ENCODE results near the gene OPTC.

The OPTC gene

DNA sequence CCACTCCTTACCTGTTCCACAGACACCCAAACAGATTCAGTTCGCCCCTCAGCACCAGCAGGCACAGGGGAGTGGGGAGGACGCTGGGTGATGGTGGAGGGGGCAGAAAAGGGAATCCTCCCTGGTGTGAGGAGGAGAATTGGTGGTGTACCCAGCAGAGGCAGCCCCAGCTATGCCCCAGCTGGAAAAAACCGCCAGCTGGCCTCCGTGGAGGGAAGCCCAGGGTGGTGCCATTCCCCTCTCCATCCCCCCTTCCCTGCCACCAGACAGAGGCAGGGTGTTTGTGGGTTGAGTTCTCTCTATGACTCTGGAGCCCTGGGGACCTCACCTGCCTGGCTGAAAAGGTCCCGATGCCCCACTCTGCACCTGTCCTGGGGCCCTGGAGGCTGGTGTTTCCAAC is 27.9 kb downstream of the OPTC start:
- H3K27ac Mint-ChIP-seq = no peak overlapping the region
- no peaks in the 10 kb centered on the region for H3K9me3 Mint-ChIP-seq
- no peaks in the 10 kb centered on the region for H3K4me1 Mint-ChIP-seq (ENCODE audit: low read depth)
- no peaks in the 10 kb centered on the region for H3K27me3 Mint-ChIP-seq (ENCODE audit: low read depth)
- no peaks in the 10 kb centered on the region for H3K36me3 Mint-ChIP-seq (ENCODE audit: low read depth)
- H3K4me3 Mint-ChIP-seq = no peak overlapping the region

DNA sequence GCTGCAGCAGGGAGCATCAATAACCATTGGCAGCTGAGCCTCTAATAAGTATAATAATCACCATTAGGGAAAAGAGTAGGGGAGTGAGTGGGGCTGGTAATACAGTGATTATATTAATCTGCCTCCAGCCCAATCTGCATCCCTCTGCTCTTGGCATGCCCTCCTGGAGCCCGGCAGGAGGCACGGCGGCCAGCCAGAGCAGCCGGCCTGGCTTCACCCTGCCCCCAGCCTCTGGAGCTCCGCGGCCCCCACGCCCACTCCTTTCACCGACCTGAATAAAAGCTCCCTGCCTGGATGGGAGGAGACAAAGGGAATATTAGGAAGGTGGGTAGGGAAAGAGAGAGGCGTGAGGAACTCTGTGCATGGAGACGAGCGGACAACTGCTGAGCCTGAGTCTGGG is 28.3 kb downstream of the OPTC start:
- no peaks in the 10 kb centered on the region for H3K27me3 Mint-ChIP-seq (ENCODE audit: low read depth)

DNA sequence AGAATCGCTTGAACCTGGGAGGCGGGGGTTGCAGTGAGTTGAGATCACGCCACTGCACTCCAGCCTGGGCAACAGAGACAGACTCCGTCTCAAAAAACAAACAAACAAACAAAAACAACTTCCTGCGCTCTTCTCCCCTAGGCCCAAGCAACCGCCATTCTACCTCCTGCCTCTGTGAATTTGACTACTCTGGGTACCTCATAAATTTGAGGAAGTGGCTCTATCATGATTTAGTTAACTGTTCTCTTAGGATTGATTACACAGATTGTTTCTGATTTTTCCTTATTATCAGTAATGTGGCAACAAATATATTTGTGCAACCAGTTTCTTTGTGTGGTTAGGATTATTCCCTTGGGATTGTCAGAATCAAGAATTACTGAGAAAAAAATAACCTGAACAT is 29.7 kb downstream of the OPTC start:
- no peaks in the 10 kb centered on the region for H3K27me3 Mint-ChIP-seq (ENCODE audit: low read depth)
- no peak overlapping the region for H3K27ac Mint-ChIP-seq
- H3K4me1 Mint-ChIP-seq (ENCODE audit: low read depth) = peaks cover 2% of the 10 kb centered on the region
- H3K4me3 Mint-ChIP-seq = no peak overlapping the region
- H3K36me3 Mint-ChIP-seq (ENCODE audit: low read depth) = no peaks in the 10 kb centered on the region
- no peaks in the 10 kb centered on the region for H3K9me3 Mint-ChIP-seq

More for the DNA sequence above, 28.3 kb downstream of the OPTC start:
- H3K36me3 Mint-ChIP-seq (ENCODE audit: low read depth) = no peaks in the 10 kb centered on the region
- no peaks in the 10 kb centered on the region for H3K9me3 Mint-ChIP-seq
- H3K27ac Mint-ChIP-seq = no peak overlapping the region
- H3K4me3 Mint-ChIP-seq = no peak overlapping the region
- H3K4me1 Mint-ChIP-seq (ENCODE audit: low read depth) = peaks cover 2% of the 10 kb centered on the region

DNA sequence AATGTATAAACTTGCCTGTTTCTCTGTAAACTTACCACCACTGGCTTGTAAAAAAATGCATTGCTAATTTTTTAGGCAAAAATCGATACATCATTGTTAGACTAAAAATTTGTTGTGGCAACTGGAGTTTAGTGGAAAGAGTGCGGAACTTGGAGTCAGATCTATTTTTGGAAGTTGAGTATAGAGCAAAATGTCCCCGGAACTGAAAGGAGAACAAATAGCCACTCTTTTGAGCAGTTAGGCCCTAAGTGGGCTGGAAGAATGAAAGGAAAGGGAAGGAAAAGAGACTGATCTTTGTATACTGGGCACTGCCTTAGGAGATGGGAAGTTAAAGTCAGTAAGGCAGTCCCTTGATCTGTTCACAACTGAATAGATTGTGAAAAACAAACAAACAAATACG is 30.2 kb downstream of the OPTC start:
- peaks cover 2% of the 10 kb centered on the region for H3K4me1 Mint-ChIP-seq (ENCODE audit: low read depth)
- no peaks in the 10 kb centered on the region for H3K27me3 Mint-ChIP-seq (ENCODE audit: low read depth)
- H3K36me3 Mint-ChIP-seq (ENCODE audit: low read depth) = no peaks in the 10 kb centered on the region
- H3K9me3 Mint-ChIP-seq = no peaks in the 10 kb centered on the region
- H3K4me3 Mint-ChIP-seq = no peak overlapping the region
- no peak overlapping the region for H3K27ac Mint-ChIP-seq

DNA sequence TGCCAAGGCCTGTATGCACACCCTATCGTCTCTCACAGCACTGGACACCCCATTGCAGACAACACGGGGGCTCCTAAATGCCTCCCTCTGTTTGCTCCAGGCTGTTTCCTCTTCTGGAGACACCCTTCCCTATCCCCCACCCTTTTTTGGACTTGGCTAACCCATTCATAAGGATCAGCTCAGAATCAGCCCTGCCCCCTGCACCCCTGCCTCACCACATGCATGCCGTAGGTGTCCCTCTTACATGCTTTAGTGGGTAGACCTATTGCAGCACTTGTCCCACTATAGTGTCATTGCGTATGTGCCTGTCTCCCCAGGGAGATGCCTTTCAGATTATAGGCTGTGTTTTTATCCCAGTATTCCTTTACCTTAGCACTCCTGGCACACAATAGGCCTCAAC is 30.9 kb downstream of the OPTC start:
- Mint-ChIP-seq H3K27me3 (ENCODE audit: low read depth) (no peaks in the 10 kb centered on the region), H3K9me3 (no peaks in the 10 kb centered on the region), H3K27ac (no peak overlapping the region), H3K4me3 (no peak overlapping the region), H3K36me3 (ENCODE audit: low read depth) (no peaks in the 10 kb centered on the region), H3K4me1 (ENCODE audit: low read depth) (peaks cover 4% of the 10 kb centered on the region)

DNA sequence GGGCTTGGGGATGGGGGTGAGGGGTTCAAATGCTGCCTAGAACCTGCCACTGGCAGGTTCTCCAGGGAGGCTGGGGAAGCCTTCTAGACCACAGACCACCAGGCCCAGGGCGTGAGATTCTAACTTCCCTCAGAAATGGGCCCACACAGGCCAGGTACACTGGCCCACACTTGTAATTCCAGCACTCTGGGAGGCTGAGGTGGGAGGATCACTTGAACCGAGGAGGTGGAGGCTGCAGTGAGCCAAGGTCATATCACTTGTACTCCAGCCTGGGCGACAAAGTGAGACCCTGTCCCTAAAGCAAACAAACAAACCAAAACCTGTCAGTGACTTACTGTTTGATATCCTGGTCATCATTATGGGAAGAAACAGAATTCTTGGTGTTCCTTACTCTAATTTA is 31.7 kb downstream of the OPTC start:
- Mint-ChIP-seq H3K9me3 (no peaks in the 10 kb centered on the region), H3K27ac (no peak overlapping the region), H3K27me3 (ENCODE audit: low read depth) (no peaks in the 10 kb centered on the region), H3K4me1 (ENCODE audit: low read depth) (peaks cover 4% of the 10 kb centered on the region), H3K4me3 (no peak overlapping the region), H3K36me3 (ENCODE audit: low read depth) (no peaks in the 10 kb centered on the region)

DNA sequence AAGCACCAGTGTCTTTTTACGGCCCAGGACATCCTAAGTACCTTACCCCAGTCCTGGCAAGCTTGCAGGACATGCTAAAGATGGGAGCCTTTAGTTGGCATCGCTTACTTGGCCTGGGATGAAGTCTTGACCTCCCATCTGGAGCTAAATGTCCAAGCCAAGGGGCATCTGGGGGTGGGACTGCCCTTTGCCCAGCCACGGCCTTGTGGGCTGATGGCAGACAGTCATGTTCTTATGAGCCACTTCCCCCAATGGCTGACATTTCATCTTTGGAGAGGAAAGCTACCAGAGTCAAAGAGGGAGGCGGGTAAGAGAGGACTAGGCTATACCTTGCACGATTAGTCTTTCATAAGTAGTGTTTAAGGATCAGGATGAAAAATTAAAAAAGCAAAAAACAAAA is 32.2 kb downstream of the OPTC start:
- no peak overlapping the region for H3K27ac Mint-ChIP-seq
- H3K4me1 Mint-ChIP-seq (ENCODE audit: low read depth) = peaks cover 4% of the 10 kb centered on the region
- no peak overlapping the region for H3K4me3 Mint-ChIP-seq
- H3K9me3 Mint-ChIP-seq = no peaks in the 10 kb centered on the region
- no peaks in the 10 kb centered on the region for H3K27me3 Mint-ChIP-seq (ENCODE audit: low read depth)
- no peaks in the 10 kb centered on the region for H3K36me3 Mint-ChIP-seq (ENCODE audit: low read depth)

DNA sequence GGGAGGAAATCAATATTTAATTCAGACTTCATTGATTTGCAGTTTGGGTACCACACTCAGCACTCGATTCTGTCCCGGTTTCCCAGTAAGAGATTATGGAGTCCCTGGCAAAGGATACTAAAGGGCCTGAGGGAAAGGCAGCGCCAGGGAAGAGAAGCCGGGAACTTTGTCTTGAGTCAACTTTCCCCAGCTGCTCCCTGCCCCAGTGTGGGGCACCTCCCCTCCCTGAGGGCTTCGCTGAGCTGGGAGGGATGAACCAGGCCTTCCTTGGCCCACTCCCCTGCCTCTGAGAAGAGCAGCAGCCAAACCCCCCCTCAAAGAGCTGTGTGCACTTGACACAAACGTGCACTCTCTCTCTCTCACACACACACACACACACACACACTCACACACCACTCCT is 32.6 kb downstream of the OPTC start:
- H3K27me3 Mint-ChIP-seq (ENCODE audit: low read depth) = no peaks in the 10 kb centered on the region
- H3K9me3 Mint-ChIP-seq = no peaks in the 10 kb centered on the region
- H3K4me3 Mint-ChIP-seq = no peak overlapping the region
- peaks cover 4% of the 10 kb centered on the region for H3K4me1 Mint-ChIP-seq (ENCODE audit: low read depth)
- H3K27ac Mint-ChIP-seq = no peak overlapping the region
- no peaks in the 10 kb centered on the region for H3K36me3 Mint-ChIP-seq (ENCODE audit: low read depth)

DNA sequence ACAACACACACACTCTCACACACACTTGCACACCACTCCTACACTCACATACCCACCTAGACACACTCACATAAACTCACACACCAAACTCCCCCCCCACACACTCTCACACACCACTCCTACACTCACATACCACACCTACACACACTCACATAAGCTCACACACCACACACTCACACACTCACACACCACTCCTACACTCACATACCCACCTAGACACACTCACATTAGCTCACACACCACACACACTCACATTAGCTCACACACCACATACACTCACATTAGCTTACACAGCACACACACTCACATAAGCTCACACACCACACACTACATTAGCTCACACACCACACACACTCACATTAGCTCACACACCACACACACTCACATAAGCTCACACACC is 33.1 kb downstream of the OPTC start:
- Mint-ChIP-seq H3K36me3 (ENCODE audit: low read depth) (no peaks in the 10 kb centered on the region), H3K27ac (no peak overlapping the region), H3K4me3 (no peak overlapping the region), H3K9me3 (no peaks in the 10 kb centered on the region), H3K4me1 (ENCODE audit: low read depth) (peaks cover 4% of the 10 kb centered on the region), H3K27me3 (ENCODE audit: low read depth) (no peaks in the 10 kb centered on the region)

DNA sequence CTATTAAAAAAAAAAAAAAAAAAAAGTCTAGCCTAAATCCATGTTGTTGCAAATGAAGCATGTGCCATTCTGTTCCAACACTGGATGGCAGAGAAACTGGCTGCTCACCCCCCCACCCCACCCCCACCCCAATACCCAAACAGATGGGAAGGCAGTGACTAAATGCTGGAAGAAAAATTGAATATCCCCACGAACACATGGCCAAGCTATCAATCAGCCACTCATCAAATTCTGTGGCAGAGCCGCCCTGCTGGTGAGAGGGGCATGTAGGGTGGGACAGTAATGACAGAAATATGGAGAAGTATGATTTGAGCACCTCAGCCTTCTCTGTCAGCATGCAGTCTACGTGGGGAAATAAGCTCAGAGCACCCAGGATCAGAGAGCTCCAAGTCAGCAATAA is 34.1 kb downstream of the OPTC start:
- no peaks in the 10 kb centered on the region for H3K27me3 Mint-ChIP-seq (ENCODE audit: low read depth)
- no peak overlapping the region for H3K4me3 Mint-ChIP-seq
- no peak overlapping the region for H3K27ac Mint-ChIP-seq
- peaks cover 4% of the 10 kb centered on the region for H3K4me1 Mint-ChIP-seq (ENCODE audit: low read depth)
- H3K36me3 Mint-ChIP-seq (ENCODE audit: low read depth) = no peaks in the 10 kb centered on the region
- no peaks in the 10 kb centered on the region for H3K9me3 Mint-ChIP-seq

DNA sequence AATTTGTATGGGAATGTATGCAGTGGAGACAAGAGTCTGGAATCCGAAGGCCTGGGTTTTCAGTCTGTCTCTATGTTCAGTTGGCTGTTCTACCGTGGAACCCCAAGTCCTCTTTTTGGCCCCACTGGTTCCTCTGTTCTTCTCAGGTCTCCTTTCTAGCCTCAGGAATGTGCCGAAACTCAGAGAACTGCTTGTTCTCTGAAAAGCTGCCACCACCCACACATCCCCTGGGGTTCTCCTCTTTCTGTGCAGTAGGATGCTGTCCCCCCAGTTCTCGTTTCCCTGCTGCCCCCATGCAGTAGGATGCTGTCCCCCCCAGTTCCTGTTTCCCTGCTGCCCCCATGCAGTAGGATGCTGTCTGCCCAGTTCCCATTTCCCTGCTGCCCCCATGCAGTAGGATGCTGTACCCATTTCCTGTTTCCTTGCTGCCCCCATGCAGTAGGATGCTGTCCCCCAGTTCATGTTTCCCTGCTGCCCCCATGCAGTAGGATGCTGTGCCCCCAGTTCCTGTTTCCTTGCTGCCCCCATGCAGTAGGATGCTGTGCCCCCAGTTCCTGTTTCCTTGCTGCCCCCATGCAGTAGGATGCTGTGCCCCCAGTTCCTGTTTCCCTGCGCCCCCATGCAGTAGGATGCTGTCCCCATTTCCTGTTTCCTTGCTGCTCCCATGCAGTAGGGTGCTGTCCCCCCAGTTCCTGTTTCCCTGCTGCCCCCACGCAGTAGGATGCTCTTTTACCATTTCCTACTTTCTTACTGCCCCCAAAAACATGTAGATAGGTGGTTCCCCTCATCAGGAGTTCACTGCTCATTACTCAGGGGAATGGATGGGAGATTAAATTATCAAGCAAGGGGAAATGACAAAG is 35.3 kb downstream of the OPTC start:
- H3K4me3 Mint-ChIP-seq = no peak overlapping the region
- H3K36me3 Mint-ChIP-seq (ENCODE audit: low read depth) = no peaks in the 10 kb centered on the region
- no peak overlapping the region for H3K27ac Mint-ChIP-seq
- H3K4me1 Mint-ChIP-seq (ENCODE audit: low read depth) = peaks cover 4% of the 10 kb centered on the region
- no peaks in the 10 kb centered on the region for H3K9me3 Mint-ChIP-seq
- H3K27me3 Mint-ChIP-seq (ENCODE audit: low read depth) = no peaks in the 10 kb centered on the region

DNA sequence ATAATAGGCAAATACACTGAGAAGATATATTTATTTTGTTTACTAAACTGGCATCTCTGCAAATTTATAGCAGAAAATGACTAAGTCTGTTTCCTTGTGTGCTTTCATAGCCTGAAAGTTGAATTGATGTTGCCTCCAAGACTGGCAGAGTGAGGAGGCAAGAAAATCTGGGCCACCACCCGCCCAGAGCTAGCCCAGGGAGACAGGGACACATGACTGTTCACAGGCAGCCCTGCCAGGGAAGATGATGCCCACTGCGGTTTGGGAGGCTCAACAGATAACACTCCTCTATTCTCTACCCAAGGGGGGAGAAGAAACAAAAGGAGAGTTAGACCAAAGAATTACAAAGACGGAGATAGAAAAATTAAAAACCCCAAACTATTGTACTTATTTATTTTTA is 37.1 kb downstream of the OPTC start:
- H3K27ac Mint-ChIP-seq = no peak overlapping the region
- H3K9me3 Mint-ChIP-seq = no peaks in the 10 kb centered on the region
- no peak overlapping the region for H3K4me3 Mint-ChIP-seq
- peaks cover 4% of the 10 kb centered on the region for H3K4me1 Mint-ChIP-seq (ENCODE audit: low read depth)
- peaks cover 3% of the 10 kb centered on the region for H3K27me3 Mint-ChIP-seq (ENCODE audit: low read depth)
- no peaks in the 10 kb centered on the region for H3K36me3 Mint-ChIP-seq (ENCODE audit: low read depth)

DNA sequence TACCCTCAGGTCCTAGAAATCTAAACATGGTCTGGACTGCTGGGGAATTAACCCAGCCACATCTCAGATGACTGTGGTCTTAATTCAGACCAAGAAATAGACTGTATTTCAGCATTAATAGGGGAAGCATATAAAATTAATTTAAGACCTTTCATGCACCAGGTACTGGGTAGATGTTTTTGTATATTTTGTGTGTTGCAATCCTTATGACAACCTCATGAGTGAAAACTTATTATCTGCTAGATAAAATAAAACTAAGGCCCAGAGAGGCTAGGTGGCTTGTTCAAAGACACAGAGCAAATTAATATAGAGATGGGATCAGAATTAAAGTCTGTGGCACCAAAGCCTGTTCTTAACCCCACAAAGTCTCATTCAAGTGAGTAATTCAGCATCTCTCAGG is 40.1 kb downstream of the OPTC start:
- H3K27ac Mint-ChIP-seq = no peak overlapping the region
- no peak overlapping the region for H3K4me3 Mint-ChIP-seq
- no peaks in the 10 kb centered on the region for H3K9me3 Mint-ChIP-seq
- H3K36me3 Mint-ChIP-seq (ENCODE audit: low read depth) = no peaks in the 10 kb centered on the region
- peaks cover 3% of the 10 kb centered on the region for H3K27me3 Mint-ChIP-seq (ENCODE audit: low read depth)
- H3K4me1 Mint-ChIP-seq (ENCODE audit: low read depth) = peaks cover 2% of the 10 kb centered on the region

DNA sequence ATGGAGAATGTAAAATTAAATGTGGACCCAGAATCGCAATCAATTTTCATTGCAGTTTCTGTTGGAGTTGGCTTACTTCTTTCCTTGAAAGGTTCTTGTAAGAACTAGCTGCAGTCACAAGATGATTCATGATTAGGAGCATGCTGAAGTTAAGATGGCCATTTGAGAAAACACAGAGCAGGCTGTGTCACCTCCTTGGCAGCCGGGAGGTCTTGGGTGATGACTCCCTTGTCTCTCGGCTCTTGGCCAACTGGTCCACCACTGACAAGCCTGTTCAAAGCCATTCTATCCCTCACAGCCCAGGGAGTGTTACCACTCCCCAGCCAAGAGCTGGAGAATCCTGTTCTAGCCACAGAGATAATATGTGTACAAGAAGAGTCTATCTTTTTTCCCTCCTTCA is 40.6 kb downstream of the OPTC start:
- no peaks in the 10 kb centered on the region for H3K36me3 Mint-ChIP-seq (ENCODE audit: low read depth)
- peaks cover 1% of the 10 kb centered on the region for H3K4me1 Mint-ChIP-seq (ENCODE audit: low read depth)
- H3K27me3 Mint-ChIP-seq (ENCODE audit: low read depth) = peaks cover 3% of the 10 kb centered on the region
- no peak overlapping the region for H3K4me3 Mint-ChIP-seq
- no peak overlapping the region for H3K27ac Mint-ChIP-seq
- H3K9me3 Mint-ChIP-seq = no peaks in the 10 kb centered on the region

DNA sequence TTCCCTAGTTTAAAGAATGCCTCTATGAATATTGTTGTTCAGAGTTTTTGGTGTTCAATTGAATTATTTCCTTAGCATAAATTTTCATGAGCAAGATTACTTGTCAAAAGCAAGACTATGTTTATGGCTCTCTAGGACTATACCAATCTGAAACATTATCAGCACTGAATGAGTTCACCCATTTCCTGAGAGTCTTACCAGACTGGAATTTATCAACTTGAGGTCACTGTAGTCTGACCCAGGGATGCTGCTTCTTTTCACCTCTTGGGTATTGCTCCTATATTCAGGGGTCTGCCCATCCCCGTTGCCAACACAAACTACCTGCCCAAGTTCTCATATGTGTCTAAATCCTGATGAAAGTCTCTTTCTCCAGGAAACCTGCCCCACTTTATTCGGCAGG is 42.6 kb downstream of the OPTC start:
- Mint-ChIP-seq H3K36me3 (ENCODE audit: low read depth) (no peaks in the 10 kb centered on the region), H3K27me3 (ENCODE audit: low read depth) (peaks cover 3% of the 10 kb centered on the region), H3K9me3 (no peaks in the 10 kb centered on the region), H3K4me3 (no peak overlapping the region), H3K4me1 (ENCODE audit: low read depth) (no peaks in the 10 kb centered on the region), H3K27ac (no peak overlapping the region)
